Thyroid gland (tissue), 4 donors: ENCODE results near the gene C8B.

Experiments used
- POLR2A ChIP-seq, 2 donors: fragments of 450-650 bp; IDR thresholded peaks; one replicate each; pipeline ENCODE4 v1.6.1; 2017; ENCODE audit warnings: antibody characterized with exemption in 2 of 2, mild to moderate bottlenecking in 2 of 2, moderate library complexity in 1 of 2
- TF ChIP-seq, protein P1 (sequence below), 6 experiments: fragments of 200-600 bp in 3 of 6; fragments of 450-650 bp in 3 of 6; sonication (generic) in 3 of 6; IDR thresholded peaks; one replicate each; pipeline ENCODE4 v1.5.1; 2016 to 2019; ENCODE audit warnings: antibody characterized with exemption in 6 of 6, mild to moderate bottlenecking in 2 of 6, inconsistent platforms in 1 of 6, moderate library complexity in 1 of 6

DNA sequence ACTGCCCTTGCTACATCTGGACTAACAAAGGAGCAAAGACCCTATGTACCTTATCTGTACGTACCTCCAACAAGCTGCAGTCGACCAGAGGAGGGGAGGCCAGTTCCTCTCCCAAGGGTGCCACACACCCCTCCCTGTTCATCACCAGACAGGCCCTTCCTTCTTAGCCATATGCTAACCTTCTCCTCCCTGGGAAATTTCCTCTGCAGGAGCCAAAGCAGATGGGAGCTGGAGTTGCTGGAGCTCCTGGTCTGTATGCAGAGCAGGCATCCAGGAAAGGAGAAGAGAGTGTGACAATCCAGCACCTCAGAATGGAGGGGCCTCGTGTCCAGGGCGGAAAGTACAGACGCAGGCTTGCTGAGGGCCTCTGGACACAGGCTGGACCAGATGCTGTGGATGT, 48.5 kb downstream of the C8B start:
- TF ChIP-seq, protein P1, sequence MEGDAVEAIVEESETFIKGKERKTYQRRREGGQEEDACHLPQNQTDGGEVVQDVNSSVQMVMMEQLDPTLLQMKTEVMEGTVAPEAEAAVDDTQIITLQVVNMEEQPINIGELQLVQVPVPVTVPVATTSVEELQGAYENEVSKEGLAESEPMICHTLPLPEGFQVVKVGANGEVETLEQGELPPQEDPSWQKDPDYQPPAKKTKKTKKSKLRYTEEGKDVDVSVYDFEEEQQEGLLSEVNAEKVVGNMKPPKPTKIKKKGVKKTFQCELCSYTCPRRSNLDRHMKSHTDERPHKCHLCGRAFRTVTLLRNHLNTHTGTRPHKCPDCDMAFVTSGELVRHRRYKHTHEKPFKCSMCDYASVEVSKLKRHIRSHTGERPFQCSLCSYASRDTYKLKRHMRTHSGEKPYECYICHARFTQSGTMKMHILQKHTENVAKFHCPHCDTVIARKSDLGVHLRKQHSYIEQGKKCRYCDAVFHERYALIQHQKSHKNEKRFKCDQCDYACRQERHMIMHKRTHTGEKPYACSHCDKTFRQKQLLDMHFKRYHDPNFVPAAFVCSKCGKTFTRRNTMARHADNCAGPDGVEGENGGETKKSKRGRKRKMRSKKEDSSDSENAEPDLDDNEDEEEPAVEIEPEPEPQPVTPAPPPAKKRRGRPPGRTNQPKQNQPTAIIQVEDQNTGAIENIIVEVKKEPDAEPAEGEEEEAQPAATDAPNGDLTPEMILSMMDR (IDR thresholded peaks at IDR 0.05): no peak
- TF ChIP-seq POLR2A (IDR thresholded peaks at IDR 0.05): no peak
